Activated T-cell treated with anti-CD3 and anti-CD28 coated beads, Interleukin-2, amount 50 U/mL, for 4 hours (primary cell): ENCODE results near the gene THOC6. TPM values are rescaled to one million over a fixed set of nuclear protein-coding genes. Genes with fewer than 3 reads are reported as not detected.
A peak's percentile ranks its signal among the peaks of the same experiment; 100 is the strongest.

ENCODE experiments used
- ATAC-seq, 2 donors: fragments of 200-7000 bp; cut with Tn5 transposase; one replicate each; pipeline ENCODE4 v1.10.0; 2021
- DNase-seq: peaks from one replicate; pipeline ENCODE4 v3.0.0-alpha.2; 2020
- H3K27me3 Mint-ChIP-seq: one replicate; pipeline ENCODE4 v1.8.0; 2021; ENCODE audit warnings: low read depth, mixed read lengths
- H3K36me3 Mint-ChIP-seq: one replicate; pipeline ENCODE4 v1.8.0; 2022; ENCODE audit warnings: mixed read lengths; ENCODE audit not compliant: insufficient read depth
- H3K4me1 Mint-ChIP-seq: one replicate; pipeline ENCODE4 v1.8.0; 2021; ENCODE audit warnings: low read depth, mixed read lengths
- H3K4me3 Mint-ChIP-seq: one replicate; pipeline ENCODE4 v1.8.0; 2021; ENCODE audit warnings: mild to moderate bottlenecking, moderate library complexity, mixed read lengths
- H3K9me3 Mint-ChIP-seq: one replicate; pipeline ENCODE4 v1.8.0; 2021; ENCODE audit warnings: mixed read lengths
- total RNA-seq, 3 donors: library from RNA; stranded (reverse); gene quantifications; one replicate each; pipeline ENCODE4 v1.2.1, GENCODE V29; 2021

THOC6 gene
- total RNA-seq, 3 donors from 2014 or later, result 70.4 to 86.3 (median 71.7) TPM

- no peaks in the 10 kb centered on the region for H3K27me3 Mint-ChIP-seq
- DNase-seq (no peak), ATAC-seq (no peak)
- no peak overlapping the region for H3K4me3 Mint-ChIP-seq
- no peaks in the 10 kb centered on the region for H3K9me3 Mint-ChIP-seq
- peaks cover 10% of the 10 kb centered on the region for H3K4me1 Mint-ChIP-seq
- no peaks in the 10 kb centered on the region for H3K36me3 Mint-ChIP-seq
Measured at GRCh38 chr16:2985893-2986355, 37.9 kb upstream of the THOC6 start.

GRCh38 chr16:2986623-2987188 is 37.1 kb upstream of the THOC6 start:
- Mint-ChIP-seq H3K27me3 (no peaks in the 10 kb centered on the region), H3K4me1 (peaks cover 4% of the 10 kb centered on the region), H3K4me3 (no peak overlapping the region), H3K9me3 (no peaks in the 10 kb centered on the region), H3K36me3 (no peaks in the 10 kb centered on the region)
- no peak for ATAC-seq
- DNase-seq, result no peak

- no peaks in the 10 kb centered on the region for H3K9me3 Mint-ChIP-seq
- no peak overlapping the region for H3K4me3 Mint-ChIP-seq
- DNase-seq (no peak), ATAC-seq (no peak)
- peaks cover 3% of the 10 kb centered on the region for H3K4me1 Mint-ChIP-seq
- H3K27me3 Mint-ChIP-seq, result no peaks in the 10 kb centered on the region
- H3K36me3 Mint-ChIP-seq, result no peaks in the 10 kb centered on the region
Measured at GRCh38 chr16:2987286-2987685, 36.5 kb upstream of the THOC6 start.

DNA sequence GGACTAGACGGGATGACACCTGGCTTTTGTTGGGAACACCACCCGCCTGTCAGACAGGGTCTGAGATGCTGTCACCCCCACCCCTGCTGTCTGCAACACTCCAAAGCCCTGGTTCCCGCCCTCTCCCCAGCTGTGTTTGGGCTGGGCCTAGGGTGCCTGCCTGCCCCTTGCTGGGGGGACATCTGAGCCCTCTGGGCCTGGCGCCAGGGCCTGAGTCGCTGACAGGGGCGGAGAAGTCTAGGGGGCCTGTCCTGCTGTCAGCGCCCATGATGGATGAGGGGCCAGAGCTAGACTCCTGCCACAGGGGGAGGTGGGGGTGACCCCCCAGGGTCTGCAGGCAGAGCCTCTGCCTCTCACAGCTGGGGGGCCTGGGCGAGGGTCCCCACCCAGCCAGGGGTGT is 36.0 kb upstream of the THOC6 start:
- Mint-ChIP-seq H3K27me3 (no peaks in the 10 kb centered on the region), H3K4me3 (no peak overlapping the region), H3K9me3 (no peaks in the 10 kb centered on the region), H3K36me3 (no peaks in the 10 kb centered on the region), H3K4me1 (peaks cover 3% of the 10 kb centered on the region)
- no peak for DNase-seq
- ATAC-seq, result no peak

DNA sequence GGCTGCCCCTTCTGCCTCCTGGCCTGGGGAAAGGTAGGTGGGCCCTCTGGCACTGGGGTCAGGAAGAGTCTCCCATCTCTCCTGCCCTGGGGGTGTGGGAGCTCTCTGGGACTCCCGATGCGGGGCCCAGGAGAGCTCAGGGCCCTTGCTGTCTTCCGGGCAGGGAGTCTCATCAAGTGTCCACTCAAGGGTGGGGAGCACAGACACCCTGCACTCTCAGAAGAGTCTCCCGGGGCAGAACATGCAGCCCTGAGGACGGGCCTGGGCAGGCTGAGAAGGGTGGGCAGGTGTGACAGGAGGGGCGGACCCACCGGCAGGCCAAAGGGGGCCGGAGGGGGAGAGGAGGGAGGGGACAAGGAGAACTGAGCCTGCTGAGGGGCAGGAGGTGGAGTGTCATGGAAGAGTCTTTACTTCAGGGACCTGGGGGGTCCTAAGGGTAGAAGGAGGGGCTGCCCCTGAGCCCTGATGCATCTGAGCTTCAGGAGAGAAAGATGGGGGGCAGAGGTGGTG is 35.2 kb upstream of the THOC6 start:
- H3K4me1 Mint-ChIP-seq, result peaks cover 3% of the 10 kb centered on the region
- DNase-seq, result no peak
- no peak for ATAC-seq
- no peaks in the 10 kb centered on the region for H3K9me3 Mint-ChIP-seq
- no peaks in the 10 kb centered on the region for H3K36me3 Mint-ChIP-seq
- no peak overlapping the region for H3K4me3 Mint-ChIP-seq
- H3K27me3 Mint-ChIP-seq, result no peaks in the 10 kb centered on the region

DNA sequence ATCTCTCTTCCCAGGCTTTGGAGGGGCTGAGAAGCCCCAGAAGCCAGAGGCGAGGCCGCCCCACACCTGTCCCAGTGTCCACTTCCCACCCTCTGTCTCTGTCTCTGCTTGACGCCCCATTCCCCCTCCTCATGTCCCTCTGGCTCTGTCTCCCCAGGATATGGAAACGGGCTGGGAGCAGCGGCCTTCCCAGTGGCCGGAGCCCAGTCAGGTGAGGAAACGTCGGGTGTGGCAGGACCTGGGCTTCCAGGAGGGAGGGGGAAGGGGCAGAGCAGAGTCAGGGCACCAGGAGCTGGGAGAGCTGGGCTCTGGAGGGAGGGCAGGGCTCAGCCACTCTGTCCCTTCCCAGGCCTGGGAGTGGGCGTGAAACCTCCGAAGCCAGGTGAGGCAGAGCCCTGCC is 32.9 kb upstream of the THOC6 start:
- Mint-ChIP-seq H3K4me3 (no peak overlapping the region), H3K36me3 (no peaks in the 10 kb centered on the region), H3K27me3 (no peaks in the 10 kb centered on the region), H3K9me3 (no peaks in the 10 kb centered on the region), H3K4me1 (no peaks in the 10 kb centered on the region)
- ATAC-seq (no peak), DNase-seq (no peak)

DNA sequence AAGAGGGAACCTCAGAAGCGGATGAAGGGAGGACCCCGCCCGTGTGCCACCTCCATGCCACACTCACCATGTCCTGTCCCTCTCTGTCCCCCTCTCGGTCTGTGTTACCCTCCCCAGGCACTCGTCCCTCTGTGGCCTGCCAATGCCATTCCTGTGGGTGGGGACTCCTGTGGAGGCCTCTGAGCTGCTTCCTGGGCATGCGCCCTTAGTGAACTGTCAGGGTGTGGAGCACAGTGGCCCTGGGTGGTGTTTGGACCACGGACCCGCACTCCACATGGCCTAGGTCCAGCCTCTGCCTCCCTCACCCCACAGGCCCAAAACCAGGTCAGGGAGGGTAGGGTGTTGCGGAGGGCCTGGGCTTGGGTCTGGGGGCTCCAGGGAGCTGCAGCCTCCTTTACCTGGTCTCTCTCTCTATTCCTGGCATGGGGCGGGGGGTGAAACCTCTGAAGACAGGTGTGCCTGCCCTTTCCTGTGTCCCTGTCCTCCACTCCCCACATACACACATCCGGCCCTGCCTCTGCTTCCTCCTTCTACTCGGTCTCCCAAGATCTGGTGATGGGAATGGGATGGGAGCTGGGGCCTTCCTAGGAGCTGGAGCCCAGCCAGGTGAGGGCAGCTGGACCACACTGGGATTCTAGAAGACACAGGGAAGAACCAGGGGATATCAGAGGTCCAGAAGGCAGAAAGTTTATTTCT is 32.1 kb upstream of the THOC6 start:
- H3K9me3 Mint-ChIP-seq, result no peaks in the 10 kb centered on the region
- no peaks in the 10 kb centered on the region for H3K36me3 Mint-ChIP-seq
- ATAC-seq, result no peak
- no peaks in the 10 kb centered on the region for H3K27me3 Mint-ChIP-seq
- DNase-seq, result no peak
- no peaks in the 10 kb centered on the region for H3K4me1 Mint-ChIP-seq
- no peak overlapping the region for H3K4me3 Mint-ChIP-seq

GRCh38 chr16:2992383-2993081 is 31.3 kb upstream of the THOC6 start:
- no peaks in the 10 kb centered on the region for H3K36me3 Mint-ChIP-seq
- no peaks in the 10 kb centered on the region for H3K9me3 Mint-ChIP-seq
- no peaks in the 10 kb centered on the region for H3K27me3 Mint-ChIP-seq
- ATAC-seq (no peak), DNase-seq (no peak)
- no peak overlapping the region for H3K4me3 Mint-ChIP-seq
- H3K4me1 Mint-ChIP-seq, result no peaks in the 10 kb centered on the region

DNA sequence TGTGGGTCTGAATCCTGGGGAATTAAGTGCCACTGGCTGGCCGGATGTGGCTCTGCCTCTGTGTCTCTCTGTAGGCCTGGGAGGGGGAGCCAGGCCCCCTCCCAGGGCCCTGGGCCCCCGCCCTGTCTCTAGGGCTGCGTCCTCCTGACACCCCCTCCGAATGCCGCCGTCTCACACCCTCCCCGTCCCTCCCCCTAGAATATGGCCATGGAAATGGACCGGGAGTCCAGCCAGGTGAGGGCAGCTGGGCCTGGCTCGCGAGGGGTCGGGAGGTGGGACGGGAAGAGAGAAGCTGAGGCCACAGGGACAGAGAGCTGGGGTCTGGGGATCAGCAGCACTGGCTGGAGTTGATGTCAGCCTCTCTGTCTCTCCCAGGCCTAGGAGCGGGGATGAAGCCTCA is 27.5 kb upstream of the THOC6 start:
- H3K36me3 Mint-ChIP-seq, result no peaks in the 10 kb centered on the region

DNA sequence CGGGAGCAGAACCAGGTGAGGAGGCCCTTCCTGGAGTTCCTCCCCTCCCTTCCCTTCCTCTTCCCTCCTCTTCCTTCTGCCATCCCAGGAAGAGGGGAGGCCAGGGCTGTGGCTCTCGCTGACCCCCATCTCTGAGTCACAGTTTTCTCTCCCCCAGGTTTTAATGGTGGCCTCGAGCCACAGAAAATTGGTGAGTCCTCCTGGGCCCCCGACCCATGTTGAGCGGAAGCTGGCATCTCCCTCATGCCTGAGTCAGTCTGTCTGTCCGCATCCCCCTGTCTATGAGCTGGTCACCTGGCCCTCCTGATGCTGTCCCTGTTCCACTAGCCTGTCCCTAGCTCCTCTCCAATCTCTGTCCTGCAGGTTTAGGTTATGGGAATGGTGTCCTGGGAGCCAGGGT is 23.9 kb upstream of the THOC6 start:
- no peak for ATAC-seq
- H3K4me1 Mint-ChIP-seq, result peaks cover 2% of the 10 kb centered on the region
- no peak overlapping the region for H3K4me3 Mint-ChIP-seq
- no peaks in the 10 kb centered on the region for H3K36me3 Mint-ChIP-seq
- DNase-seq, result no peak
- H3K27me3 Mint-ChIP-seq, result peaks cover 4% of the 10 kb centered on the region
- H3K9me3 Mint-ChIP-seq, result no peaks in the 10 kb centered on the region

More for the DNA sequence above, 27.5 kb upstream of the THOC6 start:
- Mint-ChIP-seq H3K9me3 (no peaks in the 10 kb centered on the region), H3K4me3 (no peak overlapping the region), H3K27me3 (peaks cover 3% of the 10 kb centered on the region), H3K4me1 (no peaks in the 10 kb centered on the region)
- no peak for DNase-seq
- no peak for ATAC-seq

DNA sequence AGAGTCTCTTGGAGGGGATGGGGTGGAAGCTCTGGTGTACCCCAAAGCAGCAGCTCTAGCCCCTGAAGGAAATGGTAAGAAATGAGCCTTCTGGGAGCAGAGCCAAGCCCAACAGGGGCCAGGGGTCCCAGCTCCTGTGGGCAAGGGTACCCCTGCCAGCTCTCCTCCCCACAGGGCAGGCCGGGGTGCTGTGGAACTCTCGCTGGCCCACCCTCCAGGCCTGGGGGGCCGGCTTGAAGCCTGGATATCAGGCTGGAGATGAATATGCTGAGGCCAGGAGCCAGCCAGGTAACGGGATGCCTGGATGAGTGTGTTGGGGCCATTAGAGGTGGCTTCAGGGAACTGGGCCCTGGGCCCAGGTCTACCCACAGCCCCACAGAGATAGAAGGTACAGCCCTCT is 23.3 kb upstream of the THOC6 start:
- DNase-seq (no peak), ATAC-seq (no peak)
- Mint-ChIP-seq H3K4me3 (no peak overlapping the region), H3K27me3 (peaks cover 5% of the 10 kb centered on the region), H3K9me3 (no peaks in the 10 kb centered on the region), H3K36me3 (no peaks in the 10 kb centered on the region), H3K4me1 (peaks cover 4% of the 10 kb centered on the region)

GRCh38 chr16:3001316-3001715 is 22.5 kb upstream of the THOC6 start:
- DNase-seq (no peak), ATAC-seq (no peak)
- Mint-ChIP-seq H3K27me3 (peaks cover 8% of the 10 kb centered on the region), H3K4me3 (no peak overlapping the region), H3K9me3 (no peaks in the 10 kb centered on the region), H3K36me3 (no peaks in the 10 kb centered on the region), H3K4me1 (peaks cover 4% of the 10 kb centered on the region)

DNA sequence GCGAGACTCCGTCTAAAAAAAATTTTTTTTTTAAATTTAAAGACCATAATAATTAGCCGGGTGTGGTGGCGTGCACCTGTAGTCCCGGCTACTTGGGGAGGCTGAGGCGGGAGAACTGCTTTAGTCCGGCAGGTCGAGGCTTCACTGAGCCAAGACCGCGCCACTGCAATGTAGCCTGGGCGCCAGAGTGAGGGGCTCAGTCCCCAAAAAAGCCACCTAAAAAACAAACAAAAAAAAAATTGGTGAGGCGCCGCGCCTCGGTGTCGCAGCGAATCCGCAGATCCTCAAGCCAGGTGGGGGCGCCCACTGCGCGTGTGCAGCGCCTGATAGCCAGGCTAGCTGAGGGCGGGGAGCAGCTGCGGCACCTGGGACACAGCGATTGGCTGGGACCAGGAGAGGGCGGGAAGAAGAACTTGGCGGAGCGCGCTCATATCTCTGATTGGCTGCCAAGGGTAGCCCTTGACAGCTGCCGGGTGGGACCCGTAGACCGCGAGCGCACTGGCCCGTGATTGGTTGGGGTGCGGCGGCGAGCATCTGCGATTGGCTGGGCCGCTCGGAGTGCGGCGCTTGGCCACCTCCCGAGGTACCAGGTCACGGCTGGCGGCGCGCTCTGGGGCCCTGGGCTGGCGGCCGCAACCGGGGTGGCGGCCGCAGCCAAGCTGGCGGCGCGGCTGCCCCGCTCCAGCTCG is 20.1 kb upstream of the THOC6 start:
- ATAC-seq (peak; percentile 99), DNase-seq (peak; percentile 94)
- Mint-ChIP-seq H3K27me3 (peaks cover 8% of the 10 kb centered on the region), H3K4me1 (peaks cover 24% of the 10 kb centered on the region), H3K4me3 (peak overlapping the region; percentile 70), H3K36me3 (no peaks in the 10 kb centered on the region), H3K9me3 (no peaks in the 10 kb centered on the region)

DNA sequence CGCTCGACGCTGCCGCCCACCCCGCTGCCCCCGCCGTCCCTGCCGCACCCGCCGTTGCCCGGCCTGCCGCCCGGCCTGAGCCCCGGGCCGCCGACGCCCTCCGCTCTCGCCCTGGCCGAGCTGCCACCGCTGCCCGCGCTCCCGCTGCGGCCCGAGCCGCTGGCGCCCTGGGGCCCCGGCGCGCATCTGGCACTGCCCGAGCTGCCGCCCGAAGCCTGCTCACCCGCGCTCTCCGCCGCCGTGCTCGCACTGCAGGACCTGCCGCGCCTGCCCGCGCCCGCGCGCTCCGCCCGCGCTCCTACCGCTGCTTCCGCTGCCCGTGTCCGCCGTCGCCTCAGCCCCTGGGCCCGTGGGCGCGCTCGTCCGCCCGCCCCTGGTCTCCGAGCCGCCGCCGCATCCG is 19.5 kb upstream of the THOC6 start:
- H3K27me3 Mint-ChIP-seq, result peaks cover 8% of the 10 kb centered on the region
- peak; percentile 23 to 28 for ATAC-seq
- no peak for DNase-seq
- no peaks in the 10 kb centered on the region for H3K36me3 Mint-ChIP-seq
- H3K4me3 Mint-ChIP-seq, result no peak overlapping the region
- H3K4me1 Mint-ChIP-seq, result peaks cover 24% of the 10 kb centered on the region
- H3K9me3 Mint-ChIP-seq, result no peaks in the 10 kb centered on the region
